ENCODE data around the gene ANAPC2.

DNA sequence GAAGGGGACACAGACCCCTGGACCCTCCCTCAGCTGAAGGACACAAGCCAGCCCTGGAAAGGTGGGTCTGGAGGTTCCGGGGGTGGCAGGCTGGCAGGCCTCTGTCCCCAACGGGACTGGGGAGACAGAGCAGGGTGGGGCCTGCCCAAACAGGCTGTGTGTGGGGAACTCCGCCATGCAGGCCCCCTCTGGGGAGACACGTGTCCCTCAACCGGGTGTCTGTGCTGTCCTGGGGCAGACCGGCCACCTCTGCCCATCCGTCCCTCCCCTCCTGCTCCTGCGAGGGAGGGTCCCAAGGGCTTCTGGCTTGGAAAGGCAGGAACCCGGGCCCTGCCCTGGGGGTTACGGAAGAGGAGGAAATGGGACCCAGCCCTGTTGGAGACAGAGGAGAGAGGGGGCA is 43.7 kb upstream of the ANAPC2 start:
- TF ChIP-seq, protein P1, sequence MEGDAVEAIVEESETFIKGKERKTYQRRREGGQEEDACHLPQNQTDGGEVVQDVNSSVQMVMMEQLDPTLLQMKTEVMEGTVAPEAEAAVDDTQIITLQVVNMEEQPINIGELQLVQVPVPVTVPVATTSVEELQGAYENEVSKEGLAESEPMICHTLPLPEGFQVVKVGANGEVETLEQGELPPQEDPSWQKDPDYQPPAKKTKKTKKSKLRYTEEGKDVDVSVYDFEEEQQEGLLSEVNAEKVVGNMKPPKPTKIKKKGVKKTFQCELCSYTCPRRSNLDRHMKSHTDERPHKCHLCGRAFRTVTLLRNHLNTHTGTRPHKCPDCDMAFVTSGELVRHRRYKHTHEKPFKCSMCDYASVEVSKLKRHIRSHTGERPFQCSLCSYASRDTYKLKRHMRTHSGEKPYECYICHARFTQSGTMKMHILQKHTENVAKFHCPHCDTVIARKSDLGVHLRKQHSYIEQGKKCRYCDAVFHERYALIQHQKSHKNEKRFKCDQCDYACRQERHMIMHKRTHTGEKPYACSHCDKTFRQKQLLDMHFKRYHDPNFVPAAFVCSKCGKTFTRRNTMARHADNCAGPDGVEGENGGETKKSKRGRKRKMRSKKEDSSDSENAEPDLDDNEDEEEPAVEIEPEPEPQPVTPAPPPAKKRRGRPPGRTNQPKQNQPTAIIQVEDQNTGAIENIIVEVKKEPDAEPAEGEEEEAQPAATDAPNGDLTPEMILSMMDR (IDR thresholded peaks at IDR 0.05), result no peak
- no peak for TF ChIP-seq EZH2phosphoT487 (IDR thresholded peaks at IDR 0.05)
